GM19351 (cell line): ENCODE data around the gene BMPR1B.
"Not testable (repeated sequence)": the region's sequence is repeated elsewhere in the genome, so short reads cannot be mapped to it uniquely, and the experiment has no call there.

Experiments
- ATAC-seq: cut with Tn5 transposase; IDR thresholded peaks from one replicate; pipeline ENCODE4 v1.9.1; 2021; ENCODE audit warnings: mild to moderate bottlenecking, moderate library complexity; ENCODE audit not compliant: unreplicated experiment

BMPR1B gene

GRCh38 chr4:94831607-94832006 lies 73.9 kb downstream of the BMPR1B start:
- ATAC-seq = no peak

- not testable (repeated sequence) for ATAC-seq
Measured at GRCh38 chr4:94832329-94832728, 74.6 kb downstream of the BMPR1B start.

GRCh38 chr4:94833394-94833793 lies 75.6 kb downstream of the BMPR1B start:
- ATAC-seq = no peak

GRCh38 chr4:94834501-94834900 lies 76.7 kb downstream of the BMPR1B start:
- ATAC-seq = no peak

- ATAC-seq = not testable (repeated sequence)
Measured at GRCh38 chr4:94841166-94841863, 83.6 kb downstream of the BMPR1B start.

GRCh38 chr4:94841864-94842221 lies 84.1 kb downstream of the BMPR1B start:
- ATAC-seq = no peak

- ATAC-seq = no peak
Measured at GRCh38 chr4:94843216-94843615, 85.5 kb downstream of the BMPR1B start.

GRCh38 chr4:94848326-94848725 lies 90.6 kb downstream of the BMPR1B start:
- ATAC-seq = no peak

GRCh38 chr4:94849901-94850300 lies 92.1 kb downstream of the BMPR1B start:
- ATAC-seq = no peak

- no peak for ATAC-seq
Measured at GRCh38 chr4:94852616-94853015, 94.9 kb downstream of the BMPR1B start.

GRCh38 chr4:94856030-94856429 lies 98.3 kb downstream of the BMPR1B start:
- ATAC-seq = no peak

- no peak for ATAC-seq
Measured at GRCh38 chr4:94870146-94870545, 112.4 kb downstream of the BMPR1B start.

GRCh38 chr4:94871644-94872305 lies 114.0 kb downstream of the BMPR1B start:
- ATAC-seq = no peak

- no peak for ATAC-seq
Measured at GRCh38 chr4:94877973-94878372, 120.2 kb downstream of the BMPR1B start.

GRCh38 chr4:94880956-94881355 lies 123.2 kb downstream of the BMPR1B start:
- no peak for ATAC-seq

GRCh38 chr4:94882756-94883155 lies 125.0 kb downstream of the BMPR1B start:
- ATAC-seq = no peak

GRCh38 chr4:94887027-94887426 lies 129.3 kb downstream of the BMPR1B start:
- ATAC-seq = no peak

- ATAC-seq = no peak
Measured at GRCh38 chr4:94889523-94889922, 131.8 kb downstream of the BMPR1B start.

- ATAC-seq = no peak
Measured at GRCh38 chr4:94889946-94890345, 132.2 kb downstream of the BMPR1B start.

- no peak for ATAC-seq
Measured at GRCh38 chr4:94890579-94890978, 132.8 kb downstream of the BMPR1B start.

- ATAC-seq = no peak
Measured at GRCh38 chr4:94892051-94892450, 134.3 kb downstream of the BMPR1B start.

GRCh38 chr4:94895081-94895480 lies 137.3 kb downstream of the BMPR1B start:
- no peak for ATAC-seq

- no peak for ATAC-seq
Measured at GRCh38 chr4:94897023-94897422, 139.3 kb downstream of the BMPR1B start.
